Fibroblast of skin of right biceps (primary cell): ENCODE results near the gene ZFAND6.
"Not testable (repeated sequence)": the region's sequence is repeated elsewhere in the genome, so short reads cannot be mapped to it uniquely, and the experiment has no call there.

ENCODE experiments used
- DNase-seq: peaks from one replicate; pipeline ENCODE4 v3.0.0-alpha.2; 2013

The ZFAND6 gene

DNA sequence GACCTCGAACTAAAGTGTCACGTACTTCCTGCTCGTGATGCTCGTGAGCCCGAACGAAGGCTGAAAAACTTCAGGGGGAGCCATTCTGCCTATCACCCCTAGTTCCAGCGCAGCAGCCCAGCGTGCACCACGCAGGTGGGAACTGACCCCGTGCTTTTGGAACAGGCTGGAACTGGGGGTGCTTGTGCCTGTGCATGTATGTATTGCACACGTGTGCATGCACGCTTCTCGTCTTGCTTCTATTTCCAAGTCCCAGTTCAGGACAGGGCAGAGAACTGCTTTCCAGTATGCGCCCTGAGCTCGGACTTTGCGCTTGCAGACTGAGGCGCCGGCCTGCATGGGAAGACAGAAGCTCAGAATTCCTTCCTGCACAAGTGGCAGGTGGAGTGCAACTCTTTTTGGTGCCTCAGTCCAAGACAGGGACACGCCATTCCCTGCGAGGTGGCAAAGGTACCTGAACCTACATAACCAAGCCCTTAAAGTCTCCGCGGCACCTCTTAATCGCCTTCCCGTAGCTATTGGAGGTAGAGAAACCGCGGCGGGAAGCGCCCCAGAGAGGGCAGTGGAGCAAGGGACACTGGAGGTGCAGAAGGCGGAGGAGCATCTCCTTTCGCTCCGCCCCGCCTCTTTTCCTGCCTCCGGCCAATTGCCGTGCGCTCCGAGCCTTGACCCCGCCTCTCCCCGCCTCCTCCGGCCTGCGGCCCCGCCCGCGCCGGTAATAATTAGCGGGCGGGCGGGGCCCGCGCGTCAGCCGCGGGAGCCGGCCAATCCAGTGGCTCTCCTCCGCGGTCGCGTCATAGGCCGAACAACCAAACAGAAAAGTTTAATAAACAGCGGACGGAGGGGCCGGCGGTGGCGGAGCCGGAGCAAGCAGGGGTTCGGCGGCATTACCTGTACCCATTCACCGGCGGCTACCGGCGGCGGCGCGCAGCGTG, at the start of gene ZFAND6:
Gene ZFAND6 (plus strand): TSS at position 826 of the 935 bp plus-strand sequence. CDS start 60,669 bp downstream, outside the sequence.
- peak; percentile 95 for DNase-seq

DNA sequence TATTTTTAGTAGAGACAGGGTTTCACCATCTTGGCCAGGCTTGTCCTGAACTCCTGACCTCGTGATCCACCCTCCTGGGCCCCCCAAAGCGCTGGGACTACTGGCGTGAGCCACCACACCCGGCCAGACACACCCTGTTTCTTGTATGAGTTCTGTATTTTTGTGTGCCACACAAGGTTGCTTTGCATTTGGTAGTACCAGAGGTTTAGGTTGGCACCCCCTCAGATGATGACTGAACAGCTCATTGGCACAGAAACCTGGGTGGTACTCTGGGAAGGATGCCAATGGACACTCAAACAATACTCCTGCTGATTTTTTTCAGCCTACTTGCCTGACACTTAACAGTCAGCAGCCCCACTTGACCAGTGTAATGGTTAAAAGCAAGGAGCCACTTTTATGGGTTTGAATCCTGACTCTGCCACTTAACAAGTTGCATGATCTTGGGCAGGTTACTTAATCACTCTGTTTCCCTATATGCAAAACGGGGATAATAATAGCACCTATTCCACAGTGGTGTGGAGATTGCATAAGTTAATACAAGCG, 49.3 kb upstream of the ZFAND6 start:
- DNase-seq = peak; percentile 35

DNA sequence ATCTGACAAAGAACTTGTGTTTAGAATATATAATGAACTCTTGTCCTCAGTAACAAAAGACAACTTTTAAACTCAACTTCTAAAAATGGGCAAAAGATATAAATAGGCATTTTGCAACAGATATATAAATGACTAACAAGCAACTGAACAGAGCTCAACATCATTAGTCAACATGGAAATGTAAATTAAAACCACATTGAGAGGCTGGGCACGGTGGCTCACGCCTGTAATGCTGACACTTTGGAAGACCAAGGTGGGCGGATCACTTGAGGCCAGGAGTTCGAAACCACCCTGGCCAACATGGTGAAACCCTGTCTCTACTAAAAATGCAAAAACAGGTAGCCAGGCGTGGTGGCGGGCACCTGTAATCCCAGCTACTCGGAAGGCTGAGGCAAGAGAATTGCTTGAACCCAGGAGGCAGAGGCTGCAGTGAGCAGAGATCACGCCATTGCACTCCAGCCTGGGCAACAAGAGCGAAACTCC, 48.4 kb upstream of the ZFAND6 start:
- DNase-seq = peak; percentile 95

DNA sequence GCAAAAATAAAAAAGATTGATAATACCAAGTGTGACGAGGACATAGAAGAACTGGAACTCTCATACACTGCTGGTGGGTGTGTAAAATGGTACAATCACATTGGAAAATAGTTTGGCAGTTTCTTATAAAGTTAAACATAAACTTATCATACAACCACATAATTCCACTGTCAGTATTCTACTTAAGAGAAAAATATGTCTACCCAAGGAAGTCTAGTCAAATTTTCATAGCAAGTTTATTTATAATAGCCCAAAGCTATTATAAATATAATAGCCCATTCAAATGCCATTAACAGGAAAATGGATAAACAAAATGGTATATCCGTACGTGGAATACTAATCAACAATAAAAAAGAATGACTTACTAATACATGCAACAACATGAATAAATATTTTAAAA, 47.9 kb upstream of the ZFAND6 start:
- DNase-seq = no peak

DNA sequence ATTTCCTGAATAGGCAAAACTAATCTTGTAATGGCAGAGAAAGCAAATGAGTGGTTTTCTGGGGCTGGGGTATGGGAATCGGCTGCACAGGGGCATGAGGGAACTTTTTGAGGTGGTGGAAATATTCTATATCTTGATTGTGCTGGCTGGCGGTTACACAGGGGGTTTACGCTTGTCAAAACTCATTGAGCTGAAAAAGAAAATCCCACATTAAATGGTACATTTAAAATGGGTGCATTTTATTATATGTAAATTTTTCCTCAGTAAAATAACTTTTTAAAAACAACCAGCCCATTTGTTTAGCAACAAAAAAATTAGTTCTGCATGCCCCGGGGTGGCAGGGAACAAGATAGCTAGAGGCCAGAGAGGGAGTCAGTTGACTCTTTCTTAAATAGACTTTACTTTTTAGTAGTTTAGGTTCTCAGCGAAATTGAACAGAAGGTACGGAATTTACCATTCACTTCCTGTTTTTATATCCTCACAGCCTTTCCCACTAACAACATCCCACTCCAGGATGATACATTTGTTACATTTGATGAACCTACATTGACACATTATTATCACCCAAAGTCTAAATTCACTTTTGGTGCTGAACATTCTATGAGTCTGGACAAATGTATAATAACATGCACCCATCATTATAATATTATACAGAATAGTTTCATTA, 47.3 kb upstream of the ZFAND6 start:
- DNase-seq = no peak

DNA sequence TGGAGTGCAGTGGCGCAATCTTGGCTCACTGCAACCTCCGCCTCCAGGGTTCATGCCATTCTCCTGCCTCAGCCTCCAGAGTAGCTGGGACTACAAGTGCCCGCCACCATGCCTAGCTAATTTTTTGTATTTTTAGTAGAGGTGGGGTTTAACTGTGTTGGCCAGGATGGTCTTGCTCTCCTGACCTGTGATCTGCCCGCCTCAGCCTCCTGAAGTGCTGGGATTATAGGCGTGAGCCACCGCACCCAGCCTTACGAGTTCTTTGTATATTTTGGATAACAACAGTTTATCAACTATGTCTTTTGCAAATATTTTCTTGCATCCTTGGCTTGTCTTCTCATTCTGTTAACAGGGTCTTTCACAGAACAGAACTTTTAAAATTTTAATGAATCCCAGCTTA, 45.3 kb upstream of the ZFAND6 start:
- not testable (repeated sequence) for DNase-seq

DNA sequence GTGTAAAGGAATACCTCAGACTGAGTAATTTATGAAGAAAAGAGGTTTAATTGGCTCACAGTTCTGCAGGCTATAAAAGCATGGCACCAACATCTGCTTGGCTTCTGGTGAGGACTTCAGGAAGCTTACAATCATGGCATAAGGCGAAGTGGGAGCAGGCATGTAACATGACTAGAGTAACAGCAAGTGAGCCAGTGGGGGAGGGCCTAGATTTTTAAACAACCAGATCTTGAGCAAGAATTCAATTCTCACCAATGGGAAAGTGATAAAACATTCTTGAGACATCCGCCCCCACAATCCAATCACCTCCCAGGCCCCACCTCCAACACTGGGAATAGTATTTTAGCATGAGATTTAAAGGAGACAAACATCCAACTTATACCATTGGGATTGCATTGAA, 44.3 kb upstream of the ZFAND6 start:
- peak; percentile 16 for DNase-seq

DNA sequence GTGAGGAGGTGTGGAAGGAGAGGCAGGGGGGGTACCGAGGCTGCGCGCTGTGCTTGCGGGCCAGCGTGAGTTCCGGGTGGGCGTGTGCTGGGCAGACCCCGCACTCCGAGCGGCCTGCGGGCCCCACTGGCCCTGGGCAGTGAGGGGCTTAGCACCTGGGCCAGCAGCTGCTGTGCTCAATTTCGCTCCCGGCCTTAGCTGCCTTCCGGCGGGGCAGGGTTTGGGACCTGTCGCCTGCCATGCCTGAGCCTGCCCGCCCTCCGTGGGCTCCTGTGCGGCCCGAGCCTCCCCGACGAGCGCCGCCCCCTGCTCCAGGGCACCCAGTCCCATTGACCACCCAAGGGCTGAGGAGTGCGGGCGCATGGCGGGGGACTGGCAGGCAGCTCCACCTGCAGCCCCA, 43.0 kb upstream of the ZFAND6 start:
- DNase-seq = not testable (repeated sequence)

DNA sequence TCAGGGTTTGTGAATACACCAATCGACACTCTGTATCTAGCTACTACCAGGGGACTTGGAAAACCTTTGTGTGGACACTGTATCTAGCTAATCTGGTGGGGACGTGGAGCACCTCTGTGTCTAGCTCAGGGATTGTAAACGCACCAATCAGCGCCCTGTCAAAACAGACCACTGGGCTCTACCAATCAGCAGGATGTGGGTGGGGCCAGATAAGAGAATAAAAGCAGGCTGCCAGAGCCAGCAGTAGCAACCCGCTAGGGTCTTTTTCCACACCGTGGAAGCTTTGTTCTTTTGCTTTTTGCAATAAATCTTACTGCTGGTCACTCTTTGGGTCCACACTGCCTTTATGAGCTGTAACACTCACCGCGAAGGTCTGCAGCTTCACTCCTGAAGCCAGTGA, 42.3 kb upstream of the ZFAND6 start:
- not testable (repeated sequence) for DNase-seq

DNA sequence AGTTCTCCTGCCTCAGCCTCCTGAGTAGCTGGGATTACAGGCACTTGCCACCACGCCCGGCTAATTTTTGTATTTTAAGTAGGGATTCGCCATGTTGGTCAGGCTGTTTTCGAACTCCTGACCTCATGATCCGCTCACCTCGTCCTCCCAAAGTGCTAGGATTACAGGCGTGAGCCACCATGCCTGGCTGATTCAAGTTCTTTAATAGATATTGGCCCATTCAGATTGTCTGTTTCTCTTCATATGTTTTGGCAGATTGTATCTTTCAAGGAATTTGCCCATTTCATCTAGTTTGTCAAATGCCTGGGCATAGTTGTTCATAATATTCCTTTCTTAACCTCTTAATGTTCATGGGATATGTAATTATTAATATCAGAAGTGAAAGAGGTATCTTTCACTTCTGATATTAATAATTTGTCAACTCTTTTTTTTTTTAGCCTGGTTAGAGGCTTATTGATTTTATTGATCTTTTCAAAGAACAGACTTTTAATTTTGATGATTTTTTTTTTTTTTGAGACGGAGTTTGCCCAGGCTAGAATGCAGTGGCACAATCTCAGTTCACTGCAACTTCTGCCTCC, 40.2 kb upstream of the ZFAND6 start:
- DNase-seq = no peak

DNA sequence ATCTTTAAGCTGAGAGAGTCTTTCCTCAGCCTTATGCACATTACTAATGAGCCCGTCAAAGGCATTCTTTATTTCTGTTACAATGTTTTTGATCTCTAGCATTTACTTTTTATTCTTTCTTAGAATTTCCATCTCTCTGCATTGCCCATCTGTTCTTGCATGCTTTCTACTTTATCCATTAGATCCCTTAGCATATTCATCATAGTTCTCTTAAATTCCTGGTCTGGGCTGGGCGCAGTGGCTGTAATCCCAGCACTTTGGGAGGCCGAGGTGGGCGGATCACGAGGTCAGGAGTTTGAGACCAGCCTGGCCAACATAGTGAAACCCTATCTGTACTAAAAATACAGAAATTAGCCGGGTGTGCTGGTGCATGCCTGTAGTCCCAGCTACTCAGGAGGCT, 39.3 kb upstream of the ZFAND6 start:
- DNase-seq = not testable (repeated sequence)

DNA sequence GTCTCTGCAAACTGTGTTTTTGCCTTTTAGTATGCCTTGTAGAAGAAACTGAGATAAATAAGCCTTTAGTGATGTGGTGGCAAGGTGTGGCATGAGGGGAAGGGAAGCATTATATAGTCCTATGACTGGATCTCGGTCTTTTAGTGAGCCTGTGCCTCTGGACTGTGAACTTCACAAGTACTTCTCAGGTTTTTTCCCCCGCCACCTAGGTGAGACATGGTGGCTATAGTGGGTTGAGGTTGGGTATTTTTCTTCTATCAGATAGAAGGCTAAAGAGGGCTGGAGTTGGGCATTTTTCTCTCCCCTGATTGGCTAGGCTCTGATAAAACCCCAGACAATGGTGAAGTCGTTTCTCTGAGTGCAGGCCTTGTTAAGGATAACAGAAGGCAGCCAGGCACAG, 38.7 kb upstream of the ZFAND6 start:
- no peak for DNase-seq

DNA sequence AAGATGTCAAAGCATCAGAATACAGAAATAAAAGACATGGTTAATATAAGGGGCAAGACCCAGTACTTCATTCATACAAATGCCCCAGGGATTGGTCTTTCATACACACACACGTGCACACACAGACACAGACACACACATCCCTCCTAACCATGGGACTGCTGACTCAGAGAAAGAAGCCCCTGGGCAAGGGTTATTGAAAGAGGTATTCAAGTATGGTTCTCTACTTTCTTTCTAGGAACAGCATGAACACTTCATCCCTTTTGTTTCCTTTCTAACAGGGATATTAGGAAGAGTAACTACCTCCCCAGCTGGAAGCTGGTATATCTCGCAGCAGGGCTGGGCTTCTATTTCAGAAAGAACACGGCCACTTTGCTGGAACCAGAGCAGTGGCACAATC, 33.2 kb upstream of the ZFAND6 start:
- no peak for DNase-seq

DNA sequence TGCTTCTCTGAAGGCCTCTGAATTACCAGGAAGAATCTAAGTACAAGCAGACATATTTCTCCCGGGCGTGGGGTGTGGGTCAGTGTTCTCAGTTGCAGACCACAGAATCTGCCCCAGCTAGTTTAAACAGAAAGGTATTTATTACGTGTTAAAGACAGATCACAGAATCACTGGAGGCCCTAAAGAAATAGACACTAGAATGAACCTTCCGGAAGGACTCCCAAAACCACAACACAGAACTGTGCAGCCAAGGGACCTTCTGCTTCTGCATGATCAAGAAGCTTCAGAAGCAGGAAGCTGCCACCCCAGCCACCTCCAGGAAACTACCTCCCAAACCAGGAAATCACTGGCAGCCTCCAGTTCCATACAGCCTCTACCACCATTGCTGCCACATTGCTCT, 32.7 kb upstream of the ZFAND6 start:
- no peak for DNase-seq

DNA sequence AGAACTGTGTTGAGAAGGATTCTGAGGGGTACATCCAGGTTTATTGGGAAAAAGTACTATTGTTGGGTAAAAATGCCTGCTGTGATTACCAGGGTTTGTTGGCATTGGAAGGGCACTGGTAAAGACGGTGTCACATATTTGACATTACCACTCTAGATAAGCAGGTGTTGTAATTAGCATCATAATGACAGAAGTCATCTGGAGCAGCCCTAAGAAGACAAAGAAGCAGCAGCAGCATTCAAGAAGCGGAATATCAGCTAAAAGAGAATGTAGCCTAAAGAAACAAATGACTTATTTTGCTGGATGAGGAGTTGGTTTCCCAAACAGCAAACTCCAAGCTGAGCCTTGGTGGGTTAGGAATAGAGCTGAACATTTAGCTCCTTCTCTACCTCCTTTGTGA, 30.5 kb upstream of the ZFAND6 start:
- DNase-seq = no peak

DNA sequence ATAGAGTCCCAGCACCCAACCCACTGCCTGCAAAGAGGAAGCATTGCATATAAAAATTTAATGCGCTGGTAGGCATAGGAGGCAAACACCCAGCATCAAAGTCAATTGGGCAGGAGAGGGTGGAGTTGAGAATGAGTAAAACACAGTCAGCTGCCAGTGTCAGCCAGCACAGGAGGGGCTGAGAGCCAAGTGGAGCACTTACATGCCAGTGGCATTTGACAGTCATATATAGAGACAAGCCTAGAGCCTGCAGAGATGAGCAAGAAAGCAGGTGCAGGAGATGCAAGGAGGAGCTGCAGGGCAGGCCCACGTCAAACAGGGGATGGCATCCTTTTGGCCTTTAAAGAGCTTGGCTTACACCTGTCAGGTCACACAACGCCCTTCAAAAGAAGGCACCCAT, 27.6 kb upstream of the ZFAND6 start:
- DNase-seq = no peak

DNA sequence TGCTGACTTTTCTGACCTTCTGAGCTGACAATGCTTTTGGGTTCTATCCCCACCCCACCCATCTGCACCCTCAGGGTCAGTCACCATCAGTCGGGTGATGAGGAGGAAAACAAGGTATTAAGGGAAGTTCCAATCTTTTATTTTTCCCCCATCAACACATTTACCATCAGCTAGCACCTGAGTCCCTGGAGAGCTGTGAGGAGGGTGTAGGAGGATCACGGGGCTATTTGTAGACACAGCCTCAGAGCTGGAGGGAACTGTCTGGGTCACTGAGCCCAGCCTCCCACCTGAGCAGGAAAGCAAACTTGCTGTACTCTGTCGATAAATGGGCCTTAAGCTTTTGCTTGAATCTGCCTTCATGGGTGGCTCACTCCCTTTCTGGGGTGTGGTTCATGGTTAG, 24.8 kb upstream of the ZFAND6 start:
- no peak for DNase-seq

DNA sequence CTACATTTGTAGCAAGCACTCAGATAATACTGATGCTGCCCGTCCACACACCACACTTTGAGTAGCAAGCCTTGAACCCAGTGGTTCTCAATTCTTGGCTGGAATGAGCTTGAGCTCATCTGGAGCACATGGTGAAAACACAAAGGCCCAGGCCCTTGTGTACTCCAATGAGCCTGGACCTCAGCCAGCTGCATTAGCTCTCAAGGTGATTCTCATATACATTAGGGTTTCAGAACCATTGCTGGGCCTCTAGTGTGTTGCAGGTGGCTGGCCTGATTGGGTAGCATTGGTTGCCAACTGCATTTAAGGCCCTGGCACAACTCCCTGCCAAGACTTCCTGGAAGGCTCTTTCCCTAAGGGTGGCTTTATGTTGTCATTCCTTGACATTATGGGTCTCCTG, 23.4 kb upstream of the ZFAND6 start:
- no peak for DNase-seq

DNA sequence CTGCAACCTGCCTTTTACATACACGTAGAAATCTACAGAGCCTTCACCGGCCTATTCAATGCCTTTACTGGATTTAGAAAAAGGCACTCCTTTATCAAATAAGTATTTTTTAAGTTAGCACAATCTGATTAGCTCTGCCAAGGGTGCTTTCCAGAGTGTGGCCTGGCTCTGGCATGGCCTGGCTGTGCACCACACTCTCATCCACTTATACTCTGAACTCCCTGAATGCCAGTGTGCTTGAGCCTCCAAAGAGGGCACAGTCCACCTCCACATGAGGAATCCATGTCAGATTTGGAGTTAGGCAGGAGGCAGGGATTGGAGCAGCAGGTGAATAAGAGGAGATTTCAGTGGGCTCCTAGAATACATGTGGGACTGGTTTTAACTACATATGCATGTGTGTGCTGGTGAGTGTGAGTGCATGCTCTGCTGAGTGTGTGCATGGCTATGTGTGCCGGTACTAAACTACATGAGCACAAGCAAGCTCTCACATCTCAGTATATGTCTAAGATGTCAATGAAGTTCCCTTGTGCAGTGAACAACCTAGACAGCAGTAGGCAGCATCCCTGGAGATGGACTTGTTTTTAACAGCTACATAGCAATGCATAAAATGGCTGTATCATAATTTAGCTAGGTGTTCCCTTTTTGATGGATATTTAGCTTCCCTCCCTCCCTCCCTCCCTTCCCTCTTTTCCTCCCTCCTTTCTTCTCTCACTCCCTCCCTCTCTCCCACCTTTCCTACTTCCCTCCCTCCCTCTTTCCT, 17.8 kb upstream of the ZFAND6 start:
- no peak for DNase-seq

DNA sequence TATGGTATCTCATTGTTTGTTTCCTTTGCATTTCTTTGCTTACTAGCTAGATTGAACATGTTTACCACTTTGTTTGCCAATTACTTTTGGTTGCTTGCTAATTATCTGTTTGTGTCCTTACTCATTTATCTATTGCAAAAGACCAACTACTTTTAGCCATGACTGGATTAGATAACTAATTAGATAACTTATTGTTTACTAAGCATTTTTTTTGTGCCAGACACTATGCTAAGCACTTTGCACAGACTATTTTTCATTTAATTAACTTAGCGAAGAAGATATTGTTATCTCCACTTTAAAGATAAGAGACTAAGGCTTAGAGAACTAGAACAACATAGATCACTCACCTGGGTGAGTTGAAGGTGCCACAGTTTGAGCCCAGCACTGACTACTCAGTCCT, 16.9 kb upstream of the ZFAND6 start:
- DNase-seq = no peak

DNA sequence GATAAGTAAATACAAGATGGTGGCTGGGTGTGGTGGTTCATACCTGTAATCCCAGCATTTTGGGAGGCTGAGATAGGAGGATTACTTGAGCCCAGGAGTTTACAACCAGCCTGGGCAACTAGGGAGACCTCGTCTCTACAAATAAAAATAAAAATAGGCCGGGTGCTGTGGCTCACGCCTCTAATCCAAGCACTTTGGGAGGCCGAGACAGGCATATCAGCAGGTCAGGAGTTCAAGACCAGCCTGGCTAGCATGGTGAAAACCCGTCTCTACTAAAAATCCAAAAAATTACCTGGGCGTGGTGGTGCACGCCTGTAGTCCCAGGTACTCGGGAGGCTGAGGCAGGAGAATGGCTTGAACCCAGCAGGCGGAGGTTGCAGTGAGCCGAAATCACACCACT, 14.3 kb upstream of the ZFAND6 start:
- DNase-seq = not testable (repeated sequence)

DNA sequence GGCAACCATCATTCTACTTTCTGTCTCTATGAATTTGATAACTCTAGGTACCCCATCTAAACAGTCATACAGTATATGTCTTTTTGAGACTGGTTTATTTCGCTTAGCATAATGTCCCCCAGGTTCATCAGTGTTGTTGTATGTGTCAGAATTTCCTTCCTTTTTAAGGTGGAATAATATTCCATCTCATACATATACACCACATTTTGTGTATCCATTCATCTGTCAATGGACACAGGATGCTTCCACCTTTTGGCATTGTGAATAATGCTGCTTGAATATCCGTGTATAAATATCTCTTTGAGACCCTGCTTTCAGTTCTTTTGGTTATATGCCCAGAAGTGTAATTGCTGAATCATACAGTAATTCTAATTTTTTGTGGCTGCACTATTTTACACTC, 10.4 kb upstream of the ZFAND6 start:
- no peak for DNase-seq
